HCT116 (cell line): ENCODE data around the gene MBTPS1.

ENCODE experiments used
- CBX3 ChIP-seq: IDR thresholded peaks from 2 replicates; pipeline ENCODE4 v1.6.1; 2012; ENCODE audit warnings: low read depth
- EZH2 ChIP-seq: fragments of 200-600 bp; sonication (generic); IDR thresholded peaks from 2 replicates; pipeline ENCODE4 v1.6.1; 2017; ENCODE audit warnings: antibody characterized with exemption, mixed run types
- FOSL1 ChIP-seq: IDR thresholded peaks from 2 replicates; pipeline ENCODE4 v1.6.1; 2012; ENCODE audit warnings: low read depth
- JUND ChIP-seq: IDR thresholded peaks from 2 replicates; pipeline ENCODE4 v1.6.1; 2012
- POLR2A ChIP-seq: IDR thresholded peaks from 2 replicates; pipeline ENCODE4 v1.7.0; 2011; ENCODE audit warnings: borderline replicate concordance; ENCODE audit not compliant: insufficient read depth, insufficient read length; ENCODE audit errors: extremely low read depth
- POLR2AphosphoS5 ChIP-seq: IDR thresholded peaks from 2 replicates; pipeline ENCODE4 v1.6.1; 2011; ENCODE audit warnings: mild to moderate bottlenecking, low read depth, low read length, moderate library complexity
- RAD21 ChIP-seq: IDR thresholded peaks from 2 replicates; pipeline ENCODE4 v1.6.1; 2012; ENCODE audit warnings: low read depth, mild to moderate bottlenecking
- SIN3A ChIP-seq: IDR thresholded peaks from 2 replicates; pipeline ENCODE4 v1.6.1; 2012; ENCODE audit warnings: low read depth
- SRF ChIP-seq: IDR thresholded peaks from 2 replicates; pipeline ENCODE4 v1.6.1; 2012; ENCODE audit warnings: low read depth
- TF ChIP-seq, protein P1 (sequence below): IDR thresholded peaks from 2 replicates; pipeline ENCODE4 v1.6.1; 2012
- TF ChIP-seq, protein P2 (sequence below), 3 experiments: fragments of 200-600 bp in 1 of 3; sonication (generic) in 1 of 3; IDR thresholded peaks in 2 of 3; conservative IDR thresholded peaks in 1 of 3; 2 replicates each; pipeline ENCODE4 v1.5.1; 2012 to 2017; ENCODE audit warnings: low read depth in 2 of 3, low read length in 2 of 3, antibody characterized with exemption in 1 of 3, borderline replicate concordance in 1 of 3, control low read depth in 1 of 3, mild to moderate bottlenecking in 1 of 3, mixed read lengths in 1 of 3, mixed run types in 1 of 3, moderate library complexity in 1 of 3; ENCODE audit not compliant: insufficient read depth in 1 of 3
- TF ChIP-seq, protein P3 (sequence below): IDR thresholded peaks from 2 replicates; pipeline ENCODE4 v1.6.1; 2012; ENCODE audit warnings: low read depth
- TF ChIP-seq, protein P4 (sequence below): IDR thresholded peaks from 2 replicates; pipeline ENCODE4 v1.6.1; 2012

DNA sequence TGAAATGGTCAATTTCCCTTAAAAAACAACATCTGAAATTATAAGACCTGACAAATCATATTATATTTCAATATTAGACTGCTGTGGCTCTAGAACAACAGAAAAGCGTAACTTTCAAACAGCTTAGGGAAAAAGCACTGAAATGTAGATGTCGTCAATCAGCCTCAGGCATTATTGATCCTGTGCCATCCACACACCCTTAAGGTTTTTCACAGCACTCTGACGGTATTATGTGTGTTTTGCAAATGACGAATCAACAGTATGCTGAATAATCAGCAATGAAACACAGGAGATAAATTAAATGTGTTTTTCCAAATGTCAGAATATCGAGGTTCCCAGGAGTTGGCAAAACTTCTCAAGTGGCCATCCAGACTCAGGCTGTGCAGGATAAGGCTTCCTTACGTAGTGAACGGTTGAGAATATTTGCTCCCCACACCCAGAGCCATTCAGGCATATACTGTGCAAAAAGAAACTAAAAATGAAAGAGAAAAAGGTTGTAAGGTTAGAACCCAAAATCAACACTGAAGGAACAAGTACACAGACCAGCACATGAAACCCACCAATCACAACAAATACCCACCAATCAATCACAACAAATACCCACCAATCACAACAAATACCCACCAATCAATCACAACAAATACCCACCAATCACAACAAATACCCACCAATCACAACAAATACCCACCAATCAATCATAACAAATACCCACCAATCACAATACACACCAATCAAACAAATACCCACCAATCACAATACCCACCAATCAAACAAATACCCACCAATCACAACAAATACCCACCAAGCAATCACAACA, 7.7 kb upstream of the MBTPS1 start:
- TF ChIP-seq POLR2A, result no peak
- TF ChIP-seq, protein P1, sequence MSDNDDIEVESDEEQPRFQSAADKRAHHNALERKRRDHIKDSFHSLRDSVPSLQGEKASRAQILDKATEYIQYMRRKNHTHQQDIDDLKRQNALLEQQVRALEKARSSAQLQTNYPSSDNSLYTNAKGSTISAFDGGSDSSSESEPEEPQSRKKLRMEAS, result no peak
- TF ChIP-seq POLR2AphosphoS5, result no peak
- TF ChIP-seq CBX3, result no peak
- TF ChIP-seq, protein P2, sequence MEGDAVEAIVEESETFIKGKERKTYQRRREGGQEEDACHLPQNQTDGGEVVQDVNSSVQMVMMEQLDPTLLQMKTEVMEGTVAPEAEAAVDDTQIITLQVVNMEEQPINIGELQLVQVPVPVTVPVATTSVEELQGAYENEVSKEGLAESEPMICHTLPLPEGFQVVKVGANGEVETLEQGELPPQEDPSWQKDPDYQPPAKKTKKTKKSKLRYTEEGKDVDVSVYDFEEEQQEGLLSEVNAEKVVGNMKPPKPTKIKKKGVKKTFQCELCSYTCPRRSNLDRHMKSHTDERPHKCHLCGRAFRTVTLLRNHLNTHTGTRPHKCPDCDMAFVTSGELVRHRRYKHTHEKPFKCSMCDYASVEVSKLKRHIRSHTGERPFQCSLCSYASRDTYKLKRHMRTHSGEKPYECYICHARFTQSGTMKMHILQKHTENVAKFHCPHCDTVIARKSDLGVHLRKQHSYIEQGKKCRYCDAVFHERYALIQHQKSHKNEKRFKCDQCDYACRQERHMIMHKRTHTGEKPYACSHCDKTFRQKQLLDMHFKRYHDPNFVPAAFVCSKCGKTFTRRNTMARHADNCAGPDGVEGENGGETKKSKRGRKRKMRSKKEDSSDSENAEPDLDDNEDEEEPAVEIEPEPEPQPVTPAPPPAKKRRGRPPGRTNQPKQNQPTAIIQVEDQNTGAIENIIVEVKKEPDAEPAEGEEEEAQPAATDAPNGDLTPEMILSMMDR (IDR thresholded peaks at IDR 0.05 in 2 of 3, conservative IDR thresholded peaks at IDR 0.05 in 1 of 3; ENCODE audit: borderline replicate concordance in 1 of 3, insufficient read depth in 1 of 3, low read depth in 2 of 3, low read length in 2 of 3), result no peak
- no peak for TF ChIP-seq JUND
- no peak for TF ChIP-seq RAD21
- TF ChIP-seq, protein P3, sequence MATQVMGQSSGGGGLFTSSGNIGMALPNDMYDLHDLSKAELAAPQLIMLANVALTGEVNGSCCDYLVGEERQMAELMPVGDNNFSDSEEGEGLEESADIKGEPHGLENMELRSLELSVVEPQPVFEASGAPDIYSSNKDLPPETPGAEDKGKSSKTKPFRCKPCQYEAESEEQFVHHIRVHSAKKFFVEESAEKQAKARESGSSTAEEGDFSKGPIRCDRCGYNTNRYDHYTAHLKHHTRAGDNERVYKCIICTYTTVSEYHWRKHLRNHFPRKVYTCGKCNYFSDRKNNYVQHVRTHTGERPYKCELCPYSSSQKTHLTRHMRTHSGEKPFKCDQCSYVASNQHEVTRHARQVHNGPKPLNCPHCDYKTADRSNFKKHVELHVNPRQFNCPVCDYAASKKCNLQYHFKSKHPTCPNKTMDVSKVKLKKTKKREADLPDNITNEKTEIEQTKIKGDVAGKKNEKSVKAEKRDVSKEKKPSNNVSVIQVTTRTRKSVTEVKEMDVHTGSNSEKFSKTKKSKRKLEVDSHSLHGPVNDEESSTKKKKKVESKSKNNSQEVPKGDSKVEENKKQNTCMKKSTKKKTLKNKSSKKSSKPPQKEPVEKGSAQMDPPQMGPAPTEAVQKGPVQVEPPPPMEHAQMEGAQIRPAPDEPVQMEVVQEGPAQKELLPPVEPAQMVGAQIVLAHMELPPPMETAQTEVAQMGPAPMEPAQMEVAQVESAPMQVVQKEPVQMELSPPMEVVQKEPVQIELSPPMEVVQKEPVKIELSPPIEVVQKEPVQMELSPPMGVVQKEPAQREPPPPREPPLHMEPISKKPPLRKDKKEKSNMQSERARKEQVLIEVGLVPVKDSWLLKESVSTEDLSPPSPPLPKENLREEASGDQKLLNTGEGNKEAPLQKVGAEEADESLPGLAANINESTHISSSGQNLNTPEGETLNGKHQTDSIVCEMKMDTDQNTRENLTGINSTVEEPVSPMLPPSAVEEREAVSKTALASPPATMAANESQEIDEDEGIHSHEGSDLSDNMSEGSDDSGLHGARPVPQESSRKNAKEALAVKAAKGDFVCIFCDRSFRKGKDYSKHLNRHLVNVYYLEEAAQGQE, result no peak
- no peak for TF ChIP-seq SIN3A
- TF ChIP-seq SRF, result no peak
- TF ChIP-seq, protein P4, sequence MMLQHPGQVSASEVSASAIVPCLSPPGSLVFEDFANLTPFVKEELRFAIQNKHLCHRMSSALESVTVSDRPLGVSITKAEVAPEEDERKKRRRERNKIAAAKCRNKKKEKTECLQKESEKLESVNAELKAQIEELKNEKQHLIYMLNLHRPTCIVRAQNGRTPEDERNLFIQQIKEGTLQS, result no peak
- TF ChIP-seq EZH2, result no peak
- no peak for TF ChIP-seq FOSL1
